HL-60 (cell line): ENCODE results near the gene COA5.

Experiments
- DNase-seq, 2 experiments: peaks; one replicate each; pipeline ENCODE4 v3.0.0-alpha.2; 2010 to 2020; ENCODE audit warnings: low read depth in 1 of 2, low spot score in 1 of 2
- H3K27ac ChIP-seq: fragments of 250-450 bp; sonication (Bioruptor Pico); replicated peaks from 2 replicates; pipeline ENCODE4 v1.5.1; 2020; ENCODE audit warnings: mild to moderate bottlenecking, moderate library complexity
- H3K27me3 ChIP-seq: fragments of 250-450 bp; sonication (Bioruptor Pico); 2 replicates; pipeline ENCODE4 v1.5.1; 2021; ENCODE audit warnings: mild to moderate bottlenecking, moderate library complexity; ENCODE audit not compliant: insufficient read depth, poor library complexity, severe bottlenecking
- H3K4me3 ChIP-seq: replicated peaks from 2 replicates; pipeline ENCODE4 v1.5.1; 2011; ENCODE audit warnings: mild to moderate bottlenecking, control low read depth, low read length; ENCODE audit not compliant: insufficient read depth
- GABPA ChIP-seq: IDR thresholded peaks from 2 replicates; pipeline ENCODE4 v1.6.1; 2012; ENCODE audit warnings: low read depth
- POLR2AphosphoS5 ChIP-seq: IDR thresholded peaks from 2 replicates; pipeline ENCODE4 v1.6.1; 2012; ENCODE audit warnings: low read depth
- SPI1 ChIP-seq: IDR thresholded peaks from 2 replicates; pipeline ENCODE4 v1.6.1; 2012; ENCODE audit warnings: low read depth, mild to moderate bottlenecking, borderline replicate concordance
- TF ChIP-seq, protein P1 (sequence below): IDR thresholded peaks from one replicate; pipeline ENCODE4 v1.5.1; 2011; ENCODE audit warnings: low read length, control low read depth, inconsistent platforms; ENCODE audit not compliant: insufficient read depth
- TF ChIP-seq, protein P2 (sequence below): IDR thresholded peaks from 2 replicates; pipeline ENCODE4 v1.6.1; 2012; ENCODE audit warnings: low read depth; ENCODE audit not compliant: insufficient replicate concordance

COA5 gene

DNA sequence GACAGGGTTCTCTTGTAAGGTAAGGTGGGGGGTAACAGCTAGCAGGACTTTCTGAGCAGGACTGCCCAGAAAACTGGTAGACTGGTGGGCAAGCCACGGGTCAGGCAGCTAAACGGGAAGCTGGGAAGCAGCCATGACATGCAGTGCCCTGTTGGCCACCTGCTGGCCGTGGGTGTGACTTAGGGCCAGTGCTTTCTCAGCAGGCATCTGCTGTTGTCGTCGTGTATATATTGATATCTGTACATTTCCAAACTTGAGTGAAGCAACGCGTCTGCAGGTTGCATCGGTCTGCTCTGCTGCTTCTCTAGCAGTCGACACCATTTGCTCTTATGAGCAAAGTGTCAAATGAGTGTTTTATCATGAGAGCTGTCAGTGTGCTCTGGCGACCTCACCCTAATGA is 31.0 kb downstream of the COA5 start:
- TF ChIP-seq, protein P1, sequence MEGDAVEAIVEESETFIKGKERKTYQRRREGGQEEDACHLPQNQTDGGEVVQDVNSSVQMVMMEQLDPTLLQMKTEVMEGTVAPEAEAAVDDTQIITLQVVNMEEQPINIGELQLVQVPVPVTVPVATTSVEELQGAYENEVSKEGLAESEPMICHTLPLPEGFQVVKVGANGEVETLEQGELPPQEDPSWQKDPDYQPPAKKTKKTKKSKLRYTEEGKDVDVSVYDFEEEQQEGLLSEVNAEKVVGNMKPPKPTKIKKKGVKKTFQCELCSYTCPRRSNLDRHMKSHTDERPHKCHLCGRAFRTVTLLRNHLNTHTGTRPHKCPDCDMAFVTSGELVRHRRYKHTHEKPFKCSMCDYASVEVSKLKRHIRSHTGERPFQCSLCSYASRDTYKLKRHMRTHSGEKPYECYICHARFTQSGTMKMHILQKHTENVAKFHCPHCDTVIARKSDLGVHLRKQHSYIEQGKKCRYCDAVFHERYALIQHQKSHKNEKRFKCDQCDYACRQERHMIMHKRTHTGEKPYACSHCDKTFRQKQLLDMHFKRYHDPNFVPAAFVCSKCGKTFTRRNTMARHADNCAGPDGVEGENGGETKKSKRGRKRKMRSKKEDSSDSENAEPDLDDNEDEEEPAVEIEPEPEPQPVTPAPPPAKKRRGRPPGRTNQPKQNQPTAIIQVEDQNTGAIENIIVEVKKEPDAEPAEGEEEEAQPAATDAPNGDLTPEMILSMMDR, result no peak
- TF ChIP-seq, protein P2, sequence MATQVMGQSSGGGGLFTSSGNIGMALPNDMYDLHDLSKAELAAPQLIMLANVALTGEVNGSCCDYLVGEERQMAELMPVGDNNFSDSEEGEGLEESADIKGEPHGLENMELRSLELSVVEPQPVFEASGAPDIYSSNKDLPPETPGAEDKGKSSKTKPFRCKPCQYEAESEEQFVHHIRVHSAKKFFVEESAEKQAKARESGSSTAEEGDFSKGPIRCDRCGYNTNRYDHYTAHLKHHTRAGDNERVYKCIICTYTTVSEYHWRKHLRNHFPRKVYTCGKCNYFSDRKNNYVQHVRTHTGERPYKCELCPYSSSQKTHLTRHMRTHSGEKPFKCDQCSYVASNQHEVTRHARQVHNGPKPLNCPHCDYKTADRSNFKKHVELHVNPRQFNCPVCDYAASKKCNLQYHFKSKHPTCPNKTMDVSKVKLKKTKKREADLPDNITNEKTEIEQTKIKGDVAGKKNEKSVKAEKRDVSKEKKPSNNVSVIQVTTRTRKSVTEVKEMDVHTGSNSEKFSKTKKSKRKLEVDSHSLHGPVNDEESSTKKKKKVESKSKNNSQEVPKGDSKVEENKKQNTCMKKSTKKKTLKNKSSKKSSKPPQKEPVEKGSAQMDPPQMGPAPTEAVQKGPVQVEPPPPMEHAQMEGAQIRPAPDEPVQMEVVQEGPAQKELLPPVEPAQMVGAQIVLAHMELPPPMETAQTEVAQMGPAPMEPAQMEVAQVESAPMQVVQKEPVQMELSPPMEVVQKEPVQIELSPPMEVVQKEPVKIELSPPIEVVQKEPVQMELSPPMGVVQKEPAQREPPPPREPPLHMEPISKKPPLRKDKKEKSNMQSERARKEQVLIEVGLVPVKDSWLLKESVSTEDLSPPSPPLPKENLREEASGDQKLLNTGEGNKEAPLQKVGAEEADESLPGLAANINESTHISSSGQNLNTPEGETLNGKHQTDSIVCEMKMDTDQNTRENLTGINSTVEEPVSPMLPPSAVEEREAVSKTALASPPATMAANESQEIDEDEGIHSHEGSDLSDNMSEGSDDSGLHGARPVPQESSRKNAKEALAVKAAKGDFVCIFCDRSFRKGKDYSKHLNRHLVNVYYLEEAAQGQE, result no peak
- no peak for TF ChIP-seq GABPA
- TF ChIP-seq SPI1, result no peak
- TF ChIP-seq POLR2AphosphoS5, result no peak
- DNase-seq, result no peak
- H3K27ac ChIP-seq, result no peak overlapping the region
- H3K4me3 ChIP-seq, result no peak overlapping the region
- H3K27me3 ChIP-seq, result no peaks in the 10 kb centered on the region

DNA sequence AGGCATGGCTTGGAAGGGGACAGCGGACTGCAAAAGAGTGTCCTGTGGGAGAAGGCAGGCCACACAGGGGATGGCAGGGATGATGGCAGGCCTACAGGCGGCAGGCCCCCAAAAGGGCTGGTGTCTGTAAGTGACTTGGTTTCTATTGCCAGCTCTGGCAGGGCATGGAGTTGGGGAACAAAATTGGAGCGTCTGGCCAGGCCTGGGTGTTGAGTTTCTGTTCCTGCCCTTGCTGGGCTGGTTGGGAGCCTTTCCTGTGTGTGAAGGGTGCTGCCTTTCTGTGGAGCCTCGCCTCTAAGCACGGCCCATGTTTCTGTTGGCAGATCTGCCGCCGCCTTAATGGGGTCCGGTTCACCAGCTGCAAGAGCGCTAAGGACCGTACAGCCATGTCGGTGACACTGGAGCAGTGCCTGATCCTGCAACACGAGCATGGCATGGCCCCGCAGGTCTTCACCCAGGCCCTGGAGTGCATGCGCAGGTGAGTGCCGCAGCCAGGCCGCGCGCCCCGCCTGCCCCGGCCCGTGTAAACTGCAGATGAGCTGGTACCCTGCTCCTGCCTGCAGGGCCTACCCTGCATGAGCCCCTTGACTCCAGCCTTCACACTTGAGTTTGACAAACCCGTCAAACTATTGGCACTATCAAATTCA is 31.5 kb downstream of the COA5 start:
- Histone ChIP-seq H3K27me3 (no peaks in the 10 kb centered on the region), H3K4me3 (no peak overlapping the region), H3K27ac (no peak overlapping the region)
- no peak for DNase-seq
- no peak for TF ChIP-seq POLR2AphosphoS5
- TF ChIP-seq, protein P1, result no peak
- TF ChIP-seq SPI1, result no peak
- TF ChIP-seq, protein P2, result no peak
- no peak for TF ChIP-seq GABPA

DNA sequence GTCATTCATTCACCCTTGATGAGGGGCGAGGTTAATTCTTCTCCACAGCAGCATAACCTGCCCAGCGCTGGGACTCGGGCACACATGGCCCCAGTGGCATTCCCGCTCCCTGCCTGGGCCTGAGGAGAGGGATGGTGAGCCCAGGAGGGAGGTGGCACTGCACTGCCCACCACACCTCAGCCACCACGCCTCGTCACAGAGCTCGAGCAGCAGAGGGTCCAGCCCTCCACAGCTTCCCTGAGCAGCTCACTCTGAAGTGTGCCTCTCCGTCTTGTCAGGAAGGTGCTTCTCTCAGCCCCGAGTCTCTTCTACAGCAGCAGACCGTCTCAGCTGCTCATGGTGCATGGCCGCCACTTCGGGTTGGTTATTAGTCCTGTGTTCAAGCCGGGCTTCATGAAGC is 34.9 kb downstream of the COA5 start:
- TF ChIP-seq, protein P1, result no peak
- no peak for TF ChIP-seq SPI1
- TF ChIP-seq, protein P2, result no peak
- no peak for TF ChIP-seq GABPA
- no peak for TF ChIP-seq POLR2AphosphoS5
- no peak for DNase-seq
- no peaks in the 10 kb centered on the region for H3K27me3 ChIP-seq
- H3K27ac ChIP-seq, result no peak overlapping the region
- no peak overlapping the region for H3K4me3 ChIP-seq
